H1 (cell line): ENCODE measurements around the gene IFNL1. TPM values are rescaled to one million over a fixed set of nuclear protein-coding genes. Genes with fewer than 3 reads are reported as not detected.

Source experiments
- CTCF ChIA-PET: fragments of 300-600 bp; sonication (Branson Sonifier 250); formaldehyde crosslinking; loops from one replicate; lab custom pipeline; 2021; ENCODE audit not compliant: partially characterized antibody; lab: Charles Lee
- POLR2A ChIA-PET: fragments of 300-600 bp; sonication (Branson Sonifier 250); formaldehyde crosslinking; loops from one replicate; lab custom pipeline; 2021; ENCODE audit warnings: inconsistent platforms; ENCODE audit not compliant: partially characterized antibody; lab: Charles Lee
- DNase-seq, 2 experiments: peaks; one replicate each; pipeline versions ENCODE4 v3.0.0 to v3.0.0-alpha.2; 2010 to 2022; ENCODE audit warnings: low spot score in 2 of 2, low read depth in 1 of 2, mixed read lengths in 1 of 2
- FAIRE-seq: peaks from 2 replicates; lab custom pipeline; 2011; peaks lifted over from hg19 to GRCh38; lab: Jason Lieb, UNC
- H2AFZ ChIP-seq: 2 replicates; pipeline ENCODE4 v1.8.1; 2012; ENCODE audit warnings: low read length, inconsistent platforms
- H2AK5ac ChIP-seq: 2 replicates; pipeline ENCODE4 v1.6.1; 2013; ENCODE audit warnings: low read depth, low read length
- H2BK120ac ChIP-seq: replicated peaks from 2 replicates; pipeline ENCODE3; 2013; ENCODE audit warnings: low read depth, low read length, inconsistent platforms
- H2BK12ac ChIP-seq: 2 replicates; pipeline ENCODE4 v1.6.1; 2013; ENCODE audit warnings: low read depth, low read length
- H2BK15ac ChIP-seq: 2 replicates; pipeline ENCODE4 v1.6.1; 2013; ENCODE audit warnings: low read length
- H2BK20ac ChIP-seq: 2 replicates; pipeline ENCODE4 v1.6.1; 2013; ENCODE audit warnings: low read length
- H2BK5ac ChIP-seq: 2 replicates; pipeline ENCODE4 v1.6.1; 2013; ENCODE audit warnings: low read depth, low read length
- H3K14ac ChIP-seq: 2 replicates; pipeline ENCODE4 v1.6.1; 2013; ENCODE audit warnings: inconsistent platforms; ENCODE audit not compliant: insufficient read length
- H3K18ac ChIP-seq: 2 replicates; pipeline ENCODE4 v1.6.1; 2013; ENCODE audit warnings: low read length; ENCODE audit errors: extremely low read depth
- H3K23ac ChIP-seq: 2 replicates; pipeline ENCODE4 v1.6.1; 2013; ENCODE audit warnings: inconsistent platforms; ENCODE audit not compliant: insufficient read length
- H3K23me2 ChIP-seq: 2 replicates; pipeline ENCODE4 v1.6.1; 2013; ENCODE audit warnings: low read depth, low read length
- H3K27ac ChIP-seq: 2 replicates; pipeline ENCODE4 v1.6.1; 2011; ENCODE audit warnings: low read depth, low read length, inconsistent platforms
- H3K27me3 ChIP-seq, 4 experiments: replicated peaks in 1 of 4; 1 replicate in 1 of 4; 2 replicates in 3 of 4; pipeline versions ENCODE4 v1.6.1 to v1.8.1; 2011 to 2013; ENCODE audit warnings: low read length in 3 of 4, mild to moderate bottlenecking in 3 of 4, inconsistent platforms in 2 of 4, mixed read lengths in 2 of 4, moderate library complexity in 1 of 4; ENCODE audit not compliant: control insufficient read depth in 3 of 4, insufficient read depth in 3 of 4; ENCODE audit errors: extremely low read depth in 1 of 4
- H3K36me3 ChIP-seq, 4 experiments: 2 replicates each; pipeline versions ENCODE4 v1.6.1 to v1.8.1; 2011 to 2013; ENCODE audit warnings: mild to moderate bottlenecking in 4 of 4, low read length in 3 of 4, moderate library complexity in 2 of 4, control low read depth in 1 of 4, inconsistent platforms in 1 of 4; ENCODE audit not compliant: insufficient read depth in 4 of 4, control insufficient read depth in 2 of 4
- H3K4ac ChIP-seq: replicated peaks from 2 replicates; pipeline ENCODE3; 2013; ENCODE audit warnings: low read length, low read depth, mixed read lengths, inconsistent platforms; ENCODE audit not compliant: insufficient read length
- H3K4me1 ChIP-seq, 4 experiments: replicated peaks in 1 of 4; 1 replicate in 1 of 4; 2 replicates in 3 of 4; pipeline versions ENCODE4 v1.6.1 to v1.8.1; 2011 to 2013; ENCODE audit warnings: low read length in 3 of 4, inconsistent platforms in 2 of 4, mixed read lengths in 1 of 4; ENCODE audit not compliant: insufficient read depth in 4 of 4, control insufficient read depth in 3 of 4
- H3K4me2 ChIP-seq, 2 experiments: 2 replicates each; pipeline versions ENCODE4 v1.6.1 to v1.8.1; 2011 to 2013; ENCODE audit warnings: low read depth in 2 of 2, low read length in 2 of 2, control low read depth in 1 of 2, inconsistent platforms in 1 of 2, mild to moderate bottlenecking in 1 of 2; ENCODE audit not compliant: insufficient read depth in 1 of 2
- H3K4me3 ChIP-seq, 4 experiments: fragments of 200-600, 300-600 bp in 1 of 4; sonication (generic), shearing (Covaris generic), sonication (Bioruptor Twin) in 1 of 4; 2 replicates each; pipeline versions ENCODE4 v1.5.1 to v1.8.1; 2011 to 2016; ENCODE audit warnings: low read length in 4 of 4, low read depth in 3 of 4, control low read depth in 2 of 4, inconsistent platforms in 2 of 4, mild to moderate bottlenecking in 2 of 4, mixed read lengths in 1 of 4, moderate library complexity in 1 of 4; ENCODE audit not compliant: insufficient read depth in 2 of 4; ENCODE audit errors: extremely low read depth in 1 of 4
- H3K56ac ChIP-seq: replicated peaks from 2 replicates; pipeline ENCODE3; 2013; ENCODE audit warnings: low read depth, mild to moderate bottlenecking, mixed read lengths, low read length, inconsistent platforms; ENCODE audit not compliant: insufficient read length
- H3K79me1 ChIP-seq: 2 replicates; pipeline ENCODE4 v1.6.1; 2013; ENCODE audit warnings: low read depth, low read length, control low read depth
- H3K79me2 ChIP-seq, 2 experiments: 2 replicates each; pipeline versions ENCODE4 v1.6.1 to v1.8.1; 2012 to 2013; ENCODE audit warnings: low read length in 2 of 2, mild to moderate bottlenecking in 2 of 2, inconsistent platforms in 1 of 2; ENCODE audit not compliant: insufficient read depth in 2 of 2, control insufficient read depth in 1 of 2
- H3K9ac ChIP-seq, 4 experiments: replicated peaks in 1 of 4; 1 replicate in 1 of 4; 2 replicates in 3 of 4; pipeline versions ENCODE4 v1.6.1 to v1.8.1; 2011 to 2013; ENCODE audit warnings: low read depth in 3 of 4, low read length in 3 of 4, control low read depth in 2 of 4, mild to moderate bottlenecking in 2 of 4, moderate library complexity in 2 of 4, inconsistent platforms in 1 of 4; ENCODE audit errors: extremely low read depth in 1 of 4
- H3K9me3 ChIP-seq, 2 experiments: 2 replicates each; pipeline versions ENCODE4 v1.6.1 to v1.8.1; 2012 to 2013; ENCODE audit warnings: mild to moderate bottlenecking in 2 of 2, moderate library complexity in 2 of 2, control low read depth in 1 of 2, inconsistent platforms in 1 of 2, low read depth in 1 of 2, low read length in 1 of 2, mixed read lengths in 1 of 2; ENCODE audit not compliant: insufficient read depth in 2 of 2
- H4K20me1 ChIP-seq, 2 experiments: replicated peaks in 1 of 2; 2 replicates each; pipeline versions ENCODE3 to v1.8.1; 2011 to 2013; ENCODE audit warnings: inconsistent platforms in 2 of 2, low read length in 2 of 2, mild to moderate bottlenecking in 1 of 2; ENCODE audit not compliant: insufficient read depth in 2 of 2, control insufficient read depth in 1 of 2
- H4K5ac ChIP-seq: 2 replicates; pipeline ENCODE4 v1.6.1; 2013; ENCODE audit warnings: low read length, low read depth, mixed read lengths, inconsistent platforms; ENCODE audit not compliant: insufficient read length
- H4K8ac ChIP-seq: 2 replicates; pipeline ENCODE4 v1.8.0; 2013; ENCODE audit warnings: mild to moderate bottlenecking, moderate library complexity, low read length, inconsistent platforms; ENCODE audit not compliant: insufficient read depth; ENCODE audit errors: extremely low read depth
- H4K91ac ChIP-seq: replicated peaks from 2 replicates; pipeline ENCODE3; 2013; ENCODE audit warnings: low read length, mixed read lengths, inconsistent platforms; ENCODE audit not compliant: insufficient read length
- CBX5 ChIP-seq: fragments of 300-800, 300-1000 bp; sonication (generic); IDR thresholded peaks from 2 replicates; pipeline ENCODE4 v1.7.1; 2016; ENCODE audit warnings: antibody characterized with exemption, low read length, low read depth
- CBX8 ChIP-seq: fragments of 300-800, 300-1000 bp; sonication (generic); IDR thresholded peaks from 2 replicates; pipeline ENCODE4 v1.7.1; 2016; ENCODE audit warnings: low read depth, low read length, borderline replicate concordance
- CHD2 ChIP-seq: IDR thresholded peaks from 2 replicates; pipeline ENCODE4 v1.6.1; 2012; ENCODE audit warnings: low read length, improper control_type of control experiment
- JUND ChIP-seq: IDR thresholded peaks from 2 replicates; pipeline ENCODE4 v1.6.1; 2011; ENCODE audit warnings: mild to moderate bottlenecking, improper control_type of control experiment, low read length
- RNF2 ChIP-seq: fragments of 200-900, 300-1000 bp; sonication (generic); IDR thresholded peaks from 2 replicates; pipeline ENCODE4 v1.7.1; 2016; ENCODE audit warnings: borderline replicate concordance, low read depth, mild to moderate bottlenecking, antibody characterized with exemption, low read length; ENCODE audit not compliant: poor library complexity, severe bottlenecking; ENCODE audit errors: missing control alignments
- SIN3A ChIP-seq, 2 experiments: IDR thresholded peaks in 1 of 2; conservative IDR thresholded peaks in 1 of 2; 2 replicates each; pipeline ENCODE4 v1.6.1; 2011 to 2012; ENCODE audit warnings: low read length in 2 of 2, improper control_type of control experiment in 1 of 2, low read depth in 1 of 2, mild to moderate bottlenecking in 1 of 2
- SP2 ChIP-seq: IDR thresholded peaks from 2 replicates; pipeline ENCODE4 v1.6.1; 2012; ENCODE audit warnings: mild to moderate bottlenecking, low read length, inconsistent platforms
- TAF7 ChIP-seq: optimal IDR thresholded peaks from 2 replicates; pipeline ENCODE3; 2011; ENCODE audit warnings: low read depth, mild to moderate bottlenecking, inconsistent platforms, low read length, moderate library complexity, borderline replicate concordance
- TBP ChIP-seq: IDR thresholded peaks from 2 replicates; pipeline ENCODE4 v1.6.1; 2011; ENCODE audit warnings: low read depth, low read length, improper control_type of control experiment
- WGBS, 2 experiments: shearing (Covaris generic) in 1 of 2; methylation state at CpG; one replicate each; pipeline versions ENCODE4 v1.1.6 to v1.1.7; 2013 to 2015; ENCODE audit warnings: low lambda C conversion rate in 2 of 2, mixed read lengths in 2 of 2, inconsistent platforms in 1 of 2, low coverage in 1 of 2, missing lambda C conversion rate in 1 of 2; ENCODE audit not compliant: insufficient replicate concordance in 2 of 2, insufficient coverage in 1 of 2, insufficient read length in 1 of 2; ENCODE audit errors: extremely low coverage in 1 of 2, missing lambda C conversion rate in 1 of 2; 5-methylcytosine and 5-hydroxymethylcytosine counted together
- polyA plus RNA-seq, 7 experiments: library from polyadenylated mRNA; depleted of rRNA in 3 of 7; stranded (reverse) in 5 of 7; unstranded in 2 of 7; fragments of >200 nt in 5 of 7; fragments of 200-250 nt in 2 of 7; gene quantifications; 1 replicate in 5 of 7; 2 replicates in 1 of 7; 4 replicates in 1 of 7; pipeline versions ENCODE4 v1.2.1 to v1.2.3, GENCODE V29; 2011 to 2013; ENCODE audit warnings: missing spikeins in 2 of 7, mixed read lengths in 2 of 7
- total RNA-seq: library from RNA; stranded (reverse); fragmentation: NEBNext Ultra II Directional; extraction: Animal tissue kit (Norgen Biotek cat#: 25700); gene quantifications from 2 replicates; pipeline ENCODE4 v1.2.1, GENCODE V29; 2021

The IFNL1 gene
- total and polyA plus RNA-seq, 2 of the 8 experiments (the other 6 are each of a cell fraction or from before 2014, with no cell fraction given) = not detected

DNA sequence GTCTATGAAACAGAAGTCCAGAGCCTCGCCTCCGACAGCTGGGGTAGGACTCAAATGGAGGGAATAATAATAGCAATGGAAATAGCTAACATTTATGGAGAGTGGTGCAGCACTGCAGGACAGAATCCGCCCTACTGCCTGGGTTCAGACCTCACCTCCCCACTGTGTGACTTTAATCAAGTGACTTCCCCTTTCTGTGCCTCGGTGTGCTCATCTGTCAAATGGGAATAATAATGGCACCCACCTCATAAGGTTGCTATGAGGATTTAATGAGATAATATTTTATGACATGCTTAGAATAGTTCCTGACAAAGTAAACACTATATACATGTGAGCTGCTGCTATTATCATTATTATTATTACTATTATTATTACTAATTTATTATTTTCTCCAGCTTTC is 21.3 kb downstream of the IFNL1 start:
- H4K20me1 ChIP-seq = peaks cover 0 to 7% of the 10 kb centered on the region in 2 experiments
- H3K4me3 ChIP-seq = no peak overlapping the region
- POLR2A ChIA-PET = interaction anchor here (1.0 kb wide), 1 partner anchor 12 kb away, joined by 3 read pairs; no protein-coding TSS in a partner anchor
- no peak overlapping the region for H2BK12ac ChIP-seq
- no peak overlapping the region for H3K23ac ChIP-seq
- no peaks in the 10 kb centered on the region for H3K79me2 ChIP-seq
- H3K36me3 ChIP-seq = peaks cover 0 to 15% (median 1%) of the 10 kb centered on the region in 4 experiments; a peak in 3 of 8 replicates
- no peak for DNase-seq
- H3K18ac ChIP-seq = no peak overlapping the region
- no peak overlapping the region for H3K4me2 ChIP-seq
- no peak overlapping the region for H2BK15ac ChIP-seq
- no peaks in the 10 kb centered on the region for H3K9me3 ChIP-seq
- H4K8ac ChIP-seq = no peak overlapping the region
- CTCF ChIA-PET = interaction anchor here (0.7 kb wide), 1 partner anchor 12 kb away, joined by 4 read pairs; no protein-coding TSS in a partner anchor
- H2BK5ac ChIP-seq = no peak overlapping the region
- H3K23me2 ChIP-seq = peaks cover 7% of the 10 kb centered on the region; the same call in 1 of the 2 replicates
- H4K5ac ChIP-seq = no peak overlapping the region
- H3K27me3 ChIP-seq = peaks cover 0 to 14% (median 12%) of the 10 kb centered on the region in 4 experiments; a peak in 4 of 7 replicates
- no peak overlapping the region for H3K14ac ChIP-seq
- 91% methylated on average over 4 of the region's 4 CpGs; no CpG with 5 or more reads in 1 of the 2 experiments for WGBS, 2 experiments
- H3K27ac ChIP-seq = no peak overlapping the region
- TF ChIP-seq SP2 (no peak), TAF7 (no peak), TBP (no peak), CBX5 (no peak), JUND (no peak), RNF2 (no peak), CBX8 (no peak), CHD2 (no peak), SIN3A (conservative IDR thresholded peaks at IDR 0.05 in 1 of 2, IDR thresholded peaks at IDR 0.05 in 1 of 2; ENCODE audit: low read depth in 1 of 2, low read length in 2 of 2) (no peak)
- peaks cover 2 to 8% (median 3%) of the 10 kb centered on the region in 4 experiments; a peak in 5 of 7 replicates for H3K4me1 ChIP-seq
- no peak overlapping the region for H3K56ac ChIP-seq
- H2AK5ac ChIP-seq = no peak overlapping the region
- H3K4ac ChIP-seq = no peak overlapping the region
- H3K79me1 ChIP-seq = no peaks in the 10 kb centered on the region
- no peak overlapping the region for H4K91ac ChIP-seq
- no peak overlapping the region for H2BK120ac ChIP-seq
- no peak overlapping the region for H2BK20ac ChIP-seq
- H2AFZ ChIP-seq = no peak overlapping the region
- FAIRE-seq = no peak
- H3K9ac ChIP-seq = no peak overlapping the region
